Stimulated activated naive CD8-positive, alpha-beta T cell treated with anti-CD3 and anti-CD28 coated beads, Interleukin-15, Interleukin-2, amounts not matched to agents 100 U/mL and 50 U/mL, for 24 hours (primary cell): Measurements from ENCODE around the gene BACH2.
"Not testable (repeated sequence)": the region's sequence is repeated elsewhere in the genome, so short reads cannot be mapped to it uniquely, and the experiment has no call there.

Experiments used
- ATAC-seq: fragments of 150-1000 bp; cut with Tn5 transposase; one replicate; pipeline ENCODE4 v1.10.0; 2021
- DNase-seq: peaks from one replicate; pipeline ENCODE4 v3.0.0; 2021

The BACH2 gene

DNA sequence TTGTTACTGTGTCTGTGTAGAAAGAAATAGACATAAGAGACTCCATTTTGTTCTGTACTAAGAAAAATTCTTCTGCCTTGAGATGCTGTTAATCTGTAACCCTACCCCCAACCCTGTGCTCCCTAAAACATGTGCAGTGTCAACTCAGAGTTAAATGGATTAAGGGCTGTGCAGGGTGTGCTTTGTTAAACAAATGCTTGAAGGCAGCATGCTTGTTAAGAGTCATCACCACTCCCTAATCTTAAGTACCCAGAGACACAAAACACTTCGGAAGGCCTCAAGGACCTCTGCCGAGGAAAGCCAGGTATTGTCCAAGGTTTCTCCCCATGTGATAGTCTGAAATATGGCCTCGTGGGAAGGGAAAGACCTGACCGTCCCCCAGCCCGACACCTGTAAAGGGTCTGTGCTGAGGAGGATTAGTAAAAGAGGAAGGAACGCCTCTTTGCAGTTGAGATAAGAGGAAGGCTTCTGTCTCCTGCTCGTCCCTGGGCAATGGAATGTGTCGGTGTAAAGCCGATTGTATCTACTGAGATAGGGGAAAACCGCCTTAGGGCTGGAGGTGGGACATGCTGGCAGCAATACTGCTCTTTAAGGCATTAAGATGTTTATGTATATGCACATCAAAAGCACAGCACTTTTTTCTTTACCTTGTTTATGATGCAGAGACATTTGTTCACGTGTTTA lies 405.7 kb downstream of the BACH2 start:
- not testable (repeated sequence) for DNase-seq, ATAC-seq

DNA sequence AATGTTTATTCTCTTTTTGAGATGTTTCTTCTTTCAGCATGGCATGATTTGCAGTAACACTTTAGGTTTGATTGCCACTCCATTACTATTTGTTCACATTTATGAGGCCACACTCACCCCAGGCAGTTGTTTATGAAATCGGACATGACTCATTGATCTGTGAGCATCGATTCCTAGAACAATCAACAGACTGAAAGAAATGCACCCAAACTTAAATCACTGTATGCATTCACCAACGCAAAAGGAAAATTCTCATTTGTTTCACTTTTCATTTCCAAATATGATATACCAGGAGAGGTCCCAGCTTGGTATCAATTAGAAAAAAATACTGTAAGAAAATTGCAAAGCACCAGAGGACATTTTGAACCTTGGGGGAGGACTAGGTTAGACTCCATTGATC lies 407.8 kb downstream of the BACH2 start:
- DNase-seq (no peak), ATAC-seq (no peak)

DNA sequence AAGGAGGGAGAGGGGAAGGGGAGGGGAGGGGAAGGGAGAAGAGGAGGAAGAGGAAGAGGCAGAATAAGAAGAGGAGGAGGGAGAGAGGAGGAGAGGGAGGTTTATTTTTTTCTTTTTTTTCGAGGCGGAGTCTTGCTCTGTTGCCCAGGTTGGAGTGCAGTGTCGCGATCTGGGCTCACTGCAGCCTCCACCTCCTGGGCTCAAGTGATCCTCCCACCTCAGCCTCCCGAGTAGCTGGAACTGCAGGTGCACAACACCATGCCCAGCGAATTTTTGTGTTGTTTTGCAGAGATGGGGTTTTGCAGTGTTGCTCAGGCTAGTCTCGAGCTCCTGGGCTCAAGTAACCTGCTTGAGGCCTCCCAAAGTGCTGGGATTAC lies 408.5 kb downstream of the BACH2 start:
- DNase-seq (no peak), ATAC-seq (no peak)

DNA sequence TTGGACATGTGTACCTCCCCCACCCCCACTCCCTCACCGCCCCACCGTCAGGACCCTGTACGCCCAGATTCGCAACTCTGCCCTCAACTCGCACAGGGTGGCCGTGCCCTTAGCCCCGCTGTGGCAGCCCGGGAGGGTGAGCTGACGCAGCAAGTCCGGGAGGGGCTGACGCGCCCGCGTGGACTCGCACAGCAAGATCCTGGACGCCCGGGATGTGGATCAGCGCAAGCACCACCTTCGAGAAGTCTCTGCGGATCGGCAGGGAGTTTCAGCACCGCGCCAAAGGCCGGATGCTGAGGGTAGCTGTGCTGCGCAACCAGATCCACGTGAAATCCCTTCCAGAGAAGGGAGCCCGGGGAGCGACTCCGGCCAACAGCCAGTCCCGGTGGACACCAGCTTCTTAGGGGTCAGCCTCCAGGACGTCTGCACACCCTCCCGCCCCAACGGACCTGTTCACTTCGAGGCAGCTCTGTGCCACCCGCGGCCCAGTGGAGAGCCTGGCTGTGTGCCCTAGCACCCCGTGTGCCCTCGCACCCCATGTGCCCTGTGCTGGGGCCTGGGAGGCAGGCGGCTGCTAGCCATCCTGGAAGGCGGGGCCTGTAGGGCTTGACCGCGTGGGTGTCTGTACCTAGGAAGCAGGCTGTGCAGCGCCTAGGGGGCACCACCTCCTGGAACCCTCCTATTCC lies 409.0 kb downstream of the BACH2 start:
- DNase-seq = peak; percentile 6
- ATAC-seq = peak; percentile 40

DNA sequence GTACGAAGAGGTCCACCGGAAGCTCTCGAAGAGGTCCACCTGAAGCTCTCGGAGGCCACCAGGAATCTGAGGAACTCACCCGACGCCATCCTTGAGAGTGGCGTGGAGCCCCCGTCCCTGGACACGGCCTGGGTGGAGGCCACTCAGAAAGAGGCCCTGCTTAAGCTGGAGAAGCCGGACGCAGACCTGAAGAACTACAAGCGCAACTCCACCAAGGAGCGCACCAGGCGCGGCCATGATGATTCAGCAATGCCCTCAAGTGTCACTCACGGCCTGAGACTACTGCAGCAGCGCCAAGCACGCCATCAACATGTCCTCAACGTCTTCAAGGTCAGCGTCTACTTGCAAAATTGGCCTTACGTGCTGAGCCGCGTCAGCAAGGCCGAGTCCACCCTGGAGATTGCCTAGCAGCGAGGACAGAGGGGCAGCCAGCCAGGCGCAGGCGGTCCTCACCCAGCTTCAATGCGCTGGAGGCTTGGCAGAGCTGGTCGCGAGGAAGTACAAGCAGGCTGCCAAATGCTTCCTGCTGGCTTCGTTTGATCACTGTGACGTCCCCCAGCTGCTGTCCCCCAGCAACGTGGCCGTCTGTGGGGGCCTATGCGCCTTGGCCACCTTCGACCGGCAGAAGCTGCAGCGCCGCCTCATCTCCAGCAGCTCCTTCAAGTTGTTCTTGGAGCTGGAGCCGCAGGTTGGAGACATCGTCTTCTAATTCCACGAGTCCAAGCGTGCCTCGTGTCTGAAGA lies 410.1 kb downstream of the BACH2 start:
- DNase-seq (no peak), ATAC-seq (no peak)
